Upper lobe of left lung (tissue), 6 donors: ENCODE data around the gene MED13L. TPM values are rescaled to one million over a fixed set of nuclear protein-coding genes. Genes with fewer than 3 reads are reported as not detected.

ENCODE experiments used
- ATAC-seq, 2 donors: fragments of 200-7000 bp; cut with Tn5 transposase; one replicate each; pipeline ENCODE4 v1.9.1; 2022; ENCODE audit warnings: mild to moderate bottlenecking in 2 of 2, moderate library complexity in 2 of 2; ENCODE audit not compliant: low FRiP score in 2 of 2
- DNase-seq, 2 donors: peaks; one replicate each; pipeline ENCODE4 v3.0.0-alpha.2; 2019 to 2020
- H3K27ac ChIP-seq, 4 donors: fragments of 200-600 bp; sonication (generic); one replicate each; pipeline ENCODE4 v1.5.1; 2016 to 2019
- H3K27me3 ChIP-seq, 4 donors: fragments of 200-600 bp; sonication (generic); one replicate each; pipeline ENCODE4 v1.5.1; 2017 to 2019
- H3K36me3 ChIP-seq, 4 donors: fragments of 200-600 bp; sonication (generic); one replicate each; pipeline ENCODE4 v1.5.1; 2016 to 2019
- H3K4me1 ChIP-seq, 4 donors: fragments of 200-600 bp; sonication (generic); one replicate each; pipeline ENCODE4 v1.5.1; 2018 to 2019
- H3K4me3 ChIP-seq, 4 donors: fragments of 200-600 bp; sonication (generic); one replicate each; pipeline ENCODE4 v1.5.1; 2017 to 2019; ENCODE audit warnings: mild to moderate bottlenecking in 2 of 4, moderate library complexity in 1 of 4
- H3K9me3 ChIP-seq, 4 donors: fragments of 200-600 bp; sonication (generic); one replicate each; pipeline ENCODE4 v1.5.1; 2018 to 2019
- EP300 ChIP-seq, 4 donors: sonication (generic); formaldehyde crosslinking; IDR thresholded peaks; one replicate each; pipeline ENCODE4 v1.5.1; 2017; ENCODE audit warnings: antibody characterized with exemption in 4 of 4, control low read depth in 2 of 4
- POLR2A ChIP-seq, 4 donors: fragments of 450-650 bp; IDR thresholded peaks; one replicate each; pipeline ENCODE4 v1.5.1; 2016 to 2017; ENCODE audit warnings: antibody characterized with exemption in 4 of 4, mild to moderate bottlenecking in 2 of 4
- POLR2AphosphoS5 ChIP-seq, 2 donors: sonication (generic); formaldehyde crosslinking; IDR thresholded peaks; one replicate each; pipeline ENCODE4 v1.5.1; 2017; ENCODE audit warnings: antibody characterized with exemption in 2 of 2
- WGBS, 2 donors: methylation state at CpG; one replicate each; pipeline ENCODE4 v1.1.5; 2017 to 2018; 5-methylcytosine and 5-hydroxymethylcytosine counted together
- total RNA-seq, 6 donors: library from RNA; depleted of rRNA in 4 of 6; stranded (reverse); fragments of >200 nt in 4 of 6; gene quantifications; one replicate each; pipeline versions ENCODE4 v1.1.0 to v1.2.1, GENCODE V29; 2016 to 2021
- TF ChIP-seq, protein P1 (sequence below), 6 experiments: fragments of 450-650 bp in 4 of 6; fragments of 200-600 bp in 2 of 6; sonication (generic) in 2 of 6; IDR thresholded peaks; one replicate each; pipeline ENCODE4 v1.5.1; 2016 to 2019; ENCODE audit warnings: antibody characterized with exemption in 6 of 6
- donor health status: DM: no; HTN: no; CAD: no; lungs with moderate emphysema.
- donor health status: DM: no; HTN: yes; CAD: no; lungs with severe emphysema.

MED13L gene
- total RNA-seq, 6 donors from 2014 or later: 96.6 to 178 (median 124) TPM

DNA sequence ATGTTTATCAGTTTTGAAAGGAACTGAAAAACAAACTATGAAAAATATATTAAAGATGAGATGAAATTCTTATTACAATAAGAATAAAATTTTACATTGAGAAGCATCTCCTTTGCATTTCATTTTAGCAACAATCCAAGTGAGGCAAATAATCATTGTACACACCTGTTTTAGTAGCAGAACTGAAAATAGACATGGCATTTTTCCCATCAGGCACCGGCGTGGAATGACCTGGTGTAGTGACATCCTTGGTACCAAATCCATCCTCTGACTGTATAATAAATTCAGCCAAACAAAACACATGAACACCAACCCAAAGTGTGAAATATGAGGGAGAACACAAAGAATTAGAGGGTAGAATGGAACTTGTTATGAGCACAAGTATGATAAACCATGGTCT is 271.4 kb downstream of the MED13L start:
- Histone ChIP-seq H3K4me1 (no peaks in the 10 kb centered on the region), H3K27ac (no peak overlapping the region), H3K27me3 (no peaks in the 10 kb centered on the region), H3K4me3 (no peak overlapping the region), H3K9me3 (no peaks in the 10 kb centered on the region), H3K36me3 (peaks cover 23 to 78% (median 41%) of the 10 kb centered on the region in 4 donors)
- TF ChIP-seq POLR2AphosphoS5 (IDR thresholded peaks at IDR 0.05): no peak
- TF ChIP-seq EP300 (IDR thresholded peaks at IDR 0.05): no peak
- TF ChIP-seq POLR2A (IDR thresholded peaks at IDR 0.05): no peak
- TF ChIP-seq, protein P1, sequence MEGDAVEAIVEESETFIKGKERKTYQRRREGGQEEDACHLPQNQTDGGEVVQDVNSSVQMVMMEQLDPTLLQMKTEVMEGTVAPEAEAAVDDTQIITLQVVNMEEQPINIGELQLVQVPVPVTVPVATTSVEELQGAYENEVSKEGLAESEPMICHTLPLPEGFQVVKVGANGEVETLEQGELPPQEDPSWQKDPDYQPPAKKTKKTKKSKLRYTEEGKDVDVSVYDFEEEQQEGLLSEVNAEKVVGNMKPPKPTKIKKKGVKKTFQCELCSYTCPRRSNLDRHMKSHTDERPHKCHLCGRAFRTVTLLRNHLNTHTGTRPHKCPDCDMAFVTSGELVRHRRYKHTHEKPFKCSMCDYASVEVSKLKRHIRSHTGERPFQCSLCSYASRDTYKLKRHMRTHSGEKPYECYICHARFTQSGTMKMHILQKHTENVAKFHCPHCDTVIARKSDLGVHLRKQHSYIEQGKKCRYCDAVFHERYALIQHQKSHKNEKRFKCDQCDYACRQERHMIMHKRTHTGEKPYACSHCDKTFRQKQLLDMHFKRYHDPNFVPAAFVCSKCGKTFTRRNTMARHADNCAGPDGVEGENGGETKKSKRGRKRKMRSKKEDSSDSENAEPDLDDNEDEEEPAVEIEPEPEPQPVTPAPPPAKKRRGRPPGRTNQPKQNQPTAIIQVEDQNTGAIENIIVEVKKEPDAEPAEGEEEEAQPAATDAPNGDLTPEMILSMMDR (IDR thresholded peaks at IDR 0.05): no peak
- ATAC-seq: no peak
- WGBS, 2 donors: 92 to 94% methylated on average over 2 of the region's 2 CpGs
- no peak for DNase-seq

DNA sequence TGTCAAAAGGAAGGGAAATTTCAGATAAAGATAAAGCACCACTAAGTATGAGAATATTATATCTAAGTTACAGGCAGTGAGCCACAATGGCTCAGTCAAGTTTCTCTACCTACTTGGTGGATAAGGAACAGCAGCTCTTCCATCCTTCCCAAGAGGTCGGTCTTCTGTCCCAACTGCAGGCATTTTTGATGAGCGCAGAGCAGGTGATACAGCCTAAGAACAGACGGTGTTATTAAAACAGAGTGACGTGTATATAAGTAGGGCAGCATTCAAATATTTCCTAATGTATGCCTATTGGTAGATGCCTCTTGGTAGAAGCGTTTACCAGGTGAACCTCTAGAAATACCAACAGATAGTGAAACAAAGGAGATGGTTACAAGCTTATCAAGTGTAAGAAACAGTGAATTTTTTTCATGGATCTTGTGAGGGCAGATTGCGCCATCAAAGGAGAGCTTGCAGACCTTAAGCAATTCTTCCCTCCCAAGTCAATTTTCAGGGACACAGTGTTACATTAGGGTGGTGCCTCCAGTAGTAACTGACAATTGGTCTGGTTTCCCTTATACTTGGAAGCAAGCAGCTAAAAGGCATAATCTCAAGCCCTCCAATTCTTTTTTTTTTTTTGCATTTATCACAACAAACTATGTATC is 274.5 kb downstream of the MED13L start:
- H3K36me3 ChIP-seq: peaks cover 11 to 57% (median 26%) of the 10 kb centered on the region in 4 donors
- H3K4me3 ChIP-seq: no peak overlapping the region

DNA sequence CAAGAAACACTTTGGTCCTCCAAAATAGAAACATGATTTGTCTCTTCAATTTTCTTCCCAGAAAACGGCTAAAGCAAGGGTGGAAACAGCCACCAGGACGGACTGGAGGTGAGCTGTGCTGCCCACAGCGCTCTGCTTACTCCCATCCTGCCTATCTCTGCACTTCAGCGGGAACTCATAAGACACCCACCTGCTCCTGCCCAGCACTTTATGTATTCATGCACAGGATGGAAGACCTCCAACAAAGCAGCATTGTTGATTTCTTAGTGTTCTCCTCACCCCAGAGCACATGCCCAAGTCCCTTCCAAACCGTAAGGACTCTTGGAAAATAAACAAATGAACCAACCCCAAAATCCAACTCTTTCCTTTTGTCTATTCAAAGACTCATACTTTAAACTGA is 277.2 kb downstream of the MED13L start:
- H3K4me3 ChIP-seq: no peak overlapping the region
- WGBS, 2 donors: 88 to 89% methylated on average over 5 of the region's 5 CpGs

More for the DNA sequence above, 274.5 kb downstream of the MED13L start:
- H3K27ac ChIP-seq: no peak overlapping the region
- no peak for ATAC-seq
- no peaks in the 10 kb centered on the region for H3K27me3 ChIP-seq
- no peak for DNase-seq
- peaks cover 4 to 12% (median 9%) of the 10 kb centered on the region in 4 donors for H3K4me1 ChIP-seq
- 81 to 93% methylated on average over 6 of the region's 6 CpGs for WGBS, 2 donors
- H3K9me3 ChIP-seq: no peaks in the 10 kb centered on the region
- TF ChIP-seq POLR2A (IDR thresholded peaks at IDR 0.05): no peak
- no peak for TF ChIP-seq EP300 (IDR thresholded peaks at IDR 0.05)
- TF ChIP-seq, protein P1 (IDR thresholded peaks at IDR 0.05): no peak
- TF ChIP-seq POLR2AphosphoS5 (IDR thresholded peaks at IDR 0.05): no peak

DNA sequence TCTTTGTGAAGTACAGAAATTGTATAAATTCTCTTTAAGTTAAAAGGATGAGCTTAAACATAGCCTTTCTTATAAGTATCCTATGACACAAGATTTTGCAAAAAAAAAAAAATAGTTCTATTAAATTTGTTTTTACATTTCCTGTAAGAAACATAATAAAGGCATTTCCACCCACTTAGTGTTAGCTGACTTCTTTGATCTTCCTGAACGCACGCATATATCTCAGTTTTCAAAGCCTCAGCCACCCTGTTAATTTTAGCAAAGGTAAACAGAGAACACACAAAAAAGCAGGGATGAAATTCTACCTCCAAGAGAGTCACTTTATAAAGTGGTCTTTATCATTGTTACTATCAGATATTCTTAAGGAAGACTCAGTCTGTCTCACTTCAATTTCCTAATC is 277.9 kb downstream of the MED13L start:
- H3K36me3 ChIP-seq: peaks cover 14 to 52% (median 24%) of the 10 kb centered on the region in 4 donors
- peaks cover 4 to 12% (median 9%) of the 10 kb centered on the region in 4 donors for H3K4me1 ChIP-seq
- no peak for DNase-seq
- TF ChIP-seq, protein P1 (IDR thresholded peaks at IDR 0.05): no peak
- TF ChIP-seq POLR2A (IDR thresholded peaks at IDR 0.05) (no peak), POLR2AphosphoS5 (IDR thresholded peaks at IDR 0.05) (no peak), EP300 (IDR thresholded peaks at IDR 0.05) (no peak)
- H3K27ac ChIP-seq: peak overlapping the region in 2 of 4 donors; percentile 21 to 27
- WGBS, 2 donors: 59 to 61% methylated on average over 2 of the region's 2 CpGs
- no peak for ATAC-seq
- no peak overlapping the region for H3K4me3 ChIP-seq
- no peaks in the 10 kb centered on the region for H3K27me3 ChIP-seq
- H3K9me3 ChIP-seq: no peaks in the 10 kb centered on the region

More for the DNA sequence above, 277.2 kb downstream of the MED13L start:
- ATAC-seq (no peak), DNase-seq (no peak)
- no peaks in the 10 kb centered on the region for H3K9me3 ChIP-seq
- H3K27me3 ChIP-seq: no peaks in the 10 kb centered on the region
- H3K4me1 ChIP-seq: peaks cover 4 to 12% (median 9%) of the 10 kb centered on the region in 4 donors
- H3K36me3 ChIP-seq: peaks cover 14 to 52% (median 24%) of the 10 kb centered on the region in 4 donors
- TF ChIP-seq EP300 (IDR thresholded peaks at IDR 0.05): no peak
- H3K27ac ChIP-seq: no peak overlapping the region

DNA sequence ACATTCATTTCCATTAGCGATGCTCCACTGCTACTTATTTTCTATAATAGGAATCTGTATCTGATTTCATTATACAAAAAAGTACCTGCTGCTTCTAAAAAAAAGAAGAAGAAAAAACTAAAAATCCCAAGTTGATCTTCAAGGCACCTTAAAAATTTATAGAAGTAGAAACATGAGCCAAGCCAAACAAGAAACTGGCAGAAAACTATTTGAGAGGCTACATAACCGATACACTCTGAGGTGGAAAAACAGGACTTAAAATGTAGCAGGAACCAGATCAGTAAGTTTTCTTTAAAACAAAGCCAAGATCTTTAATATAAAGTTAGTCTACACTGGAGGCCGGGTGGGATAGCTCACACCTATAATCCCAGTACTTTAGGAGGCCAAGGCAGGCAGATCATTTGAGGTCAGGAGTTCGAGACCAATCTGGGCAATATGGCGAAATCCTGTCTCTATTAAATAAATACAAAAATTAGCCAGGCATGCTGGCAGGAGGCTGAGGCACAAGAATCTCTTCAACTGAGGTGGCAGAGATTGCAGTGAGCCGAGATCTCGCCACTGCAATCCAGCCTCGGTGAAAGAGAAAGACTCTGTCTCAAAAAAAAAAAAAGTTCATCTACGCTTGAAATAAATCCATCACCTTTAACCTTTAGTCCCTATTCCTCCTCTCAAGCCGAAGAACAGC is 278.6 kb downstream of the MED13L start:
- H3K4me3 ChIP-seq: no peak overlapping the region
- peaks cover 4 to 12% (median 9%) of the 10 kb centered on the region in 4 donors for H3K4me1 ChIP-seq
- peak overlapping the region; percentile 1 to 62 (median 22) for H3K27ac ChIP-seq
- no peaks in the 10 kb centered on the region for H3K27me3 ChIP-seq
- WGBS, 2 donors: 61 to 63% methylated on average over 10 of the region's 10 CpGs
- H3K9me3 ChIP-seq: no peaks in the 10 kb centered on the region
- peaks cover 14 to 58% (median 26%) of the 10 kb centered on the region in 4 donors for H3K36me3 ChIP-seq
- ATAC-seq: no peak
- TF ChIP-seq POLR2A (IDR thresholded peaks at IDR 0.05): no peak
- no peak for TF ChIP-seq EP300 (IDR thresholded peaks at IDR 0.05)
- TF ChIP-seq, protein P1 (IDR thresholded peaks at IDR 0.05): no peak
- no peak for TF ChIP-seq POLR2AphosphoS5 (IDR thresholded peaks at IDR 0.05)
- no peak for DNase-seq
